HEK293 (cell line): ENCODE data around the gene WDR89.
A peak's percentile ranks its signal among the peaks of the same experiment; 100 is the strongest.

ENCODE experiments used
- CTCF ChIA-PET: fragments of 350-600 bp; formaldehyde crosslinking; extraction: SDS; loops from one replicate; lab custom pipeline; 2021; ENCODE audit warnings: antibody characterized with exemption; lab: Yijun Ruan, JAX
- POLR2A ChIA-PET: fragments of 300-600 bp; formaldehyde crosslinking; extraction: SDS; loops from one replicate; lab custom pipeline; 2020; ENCODE audit warnings: antibody characterized with exemption, inconsistent platforms; lab: Yijun Ruan, JAX
- H3K27ac ChIP-seq: fragments of 200-500 bp; sonication (Bioruptor generic); 2 replicates; pipeline ENCODE4 v1.5.1; 2014; ENCODE audit warnings: low read depth, low read length, control low read depth, inconsistent platforms; ENCODE audit errors: extremely low read depth
- H3K36me3 ChIP-seq, 2 experiments: fragments of 200-500 bp in 1 of 2; sonication (Bioruptor generic) in 1 of 2; 1 replicate in 1 of 2; 2 replicates in 1 of 2; pipeline ENCODE4 v1.5.1; 2014 to 2017; ENCODE audit warnings: inconsistent platforms in 2 of 2, low read length in 2 of 2; ENCODE audit not compliant: control insufficient read depth in 2 of 2, insufficient read depth in 1 of 2
- H3K4me1 ChIP-seq: fragments of 200-500 bp; sonication (Bioruptor generic); 2 replicates; pipeline ENCODE4 v1.5.1; 2014; ENCODE audit warnings: mild to moderate bottlenecking, low read length, inconsistent platforms; ENCODE audit not compliant: control insufficient read depth, insufficient read depth
- H3K4me3 ChIP-seq: 2 replicates; pipeline ENCODE4 v1.5.1; 2011; ENCODE audit warnings: low read depth, mild to moderate bottlenecking, control low read depth, low read length, moderate library complexity
- H3K9me3 ChIP-seq: fragments of 200-500 bp; sonication (Bioruptor generic); 2 replicates; pipeline ENCODE4 v1.5.1; 2014; ENCODE audit warnings: low read depth, low read length, inconsistent platforms; ENCODE audit not compliant: control insufficient read depth, insufficient read depth
- HOXD13 ChIP-seq: sonication (generic); formaldehyde crosslinking; IDR thresholded peaks from 2 replicates; pipeline ENCODE4 v1.8.0; 2022; ENCODE audit warnings: missing genetic modification reagents, borderline replicate concordance
- IKZF3 ChIP-seq: fragments of 450-650 bp; IDR thresholded peaks from 2 replicates; pipeline ENCODE4 v1.5.0; 2018; ENCODE audit warnings: missing biosample characterization, mild to moderate bottlenecking, missing genetic modification characterization, moderate library complexity
- OVOL3 ChIP-seq: fragments of 450-650 bp; formaldehyde crosslinking; IDR thresholded peaks from 2 replicates; pipeline ENCODE4 v1.5.1; 2016; ENCODE audit warnings: missing biosample characterization, missing genetic modification characterization
- ZBTB11 ChIP-seq: fragments of 450-650 bp; formaldehyde crosslinking; conservative IDR thresholded peaks from 2 replicates; pipeline ENCODE4 v1.5.1; 2016; ENCODE audit warnings: low read depth, missing biosample characterization, missing genetic modification characterization
- ZBTB20 ChIP-seq: fragments of 450-650 bp; formaldehyde crosslinking; IDR thresholded peaks from 2 replicates; pipeline ENCODE4 v1.5.1; 2016; ENCODE audit warnings: missing biosample characterization, missing genetic modification characterization
- ZBTB49 ChIP-seq: fragments of 450-650 bp; formaldehyde crosslinking; IDR thresholded peaks from 2 replicates; pipeline ENCODE4 v1.5.1; 2016; ENCODE audit warnings: missing biosample characterization, missing genetic modification characterization, low read depth
- ZBTB6 ChIP-seq: fragments of 450-650 bp; formaldehyde crosslinking; IDR thresholded peaks from 2 replicates; pipeline ENCODE4 v1.5.1; 2017; ENCODE audit warnings: missing biosample characterization, missing genetic modification characterization
- ZFP69B ChIP-seq: fragments of 450-650 bp; formaldehyde crosslinking; IDR thresholded peaks from 2 replicates; pipeline ENCODE4 v1.5.1; 2016; ENCODE audit warnings: missing biosample characterization, missing genetic modification characterization
- ZNF211 ChIP-seq: fragments of 450-650 bp; formaldehyde crosslinking; IDR thresholded peaks from 2 replicates; pipeline ENCODE4 v1.5.1; 2016; ENCODE audit warnings: low read depth, missing biosample characterization, missing genetic modification characterization
- ZNF223 ChIP-seq: fragments of 450-650 bp; formaldehyde crosslinking; IDR thresholded peaks from 2 replicates; pipeline ENCODE4 v1.5.1; 2016; ENCODE audit warnings: missing biosample characterization, missing genetic modification characterization
- ZNF266 ChIP-seq: fragments of 450-650 bp; formaldehyde crosslinking; IDR thresholded peaks from 2 replicates; pipeline ENCODE4 v1.5.1; 2016; ENCODE audit warnings: missing biosample characterization, missing genetic modification characterization, low read depth
- ZNF324 ChIP-seq: fragments of 450-650 bp; formaldehyde crosslinking; IDR thresholded peaks from 2 replicates; pipeline ENCODE4 v1.5.1; 2016; ENCODE audit warnings: missing biosample characterization, missing genetic modification characterization
- ZNF423 ChIP-seq: fragments of 450-650 bp; formaldehyde crosslinking; IDR thresholded peaks from 2 replicates; pipeline ENCODE4 v1.5.1; 2016; ENCODE audit warnings: missing biosample characterization, missing genetic modification characterization
- ZNF623 ChIP-seq: fragments of 450-650 bp; formaldehyde crosslinking; IDR thresholded peaks from 2 replicates; pipeline ENCODE4 v1.5.1; 2016; ENCODE audit warnings: missing biosample characterization, missing genetic modification characterization
- ZNF645 ChIP-seq: fragments of 450-650 bp; formaldehyde crosslinking; IDR thresholded peaks from 2 replicates; pipeline ENCODE4; 2016; ENCODE audit warnings: missing biosample characterization, missing genetic modification characterization
- ZNF677 ChIP-seq: fragments of 450-650 bp; IDR thresholded peaks from 2 replicates; pipeline ENCODE4 v1.5.0; 2018; ENCODE audit warnings: missing biosample characterization, mild to moderate bottlenecking, missing genetic modification characterization, moderate library complexity
- ZNF837 ChIP-seq: fragments of 450-650 bp; formaldehyde crosslinking; IDR thresholded peaks from 2 replicates; pipeline ENCODE4 v1.5.1; 2016; ENCODE audit warnings: missing biosample characterization, missing genetic modification characterization
- TF ChIP-seq, protein P1 (sequence below): fragments of 450-650 bp; formaldehyde crosslinking; IDR thresholded peaks from 2 replicates; pipeline ENCODE4 v1.5.1; 2017; ENCODE audit warnings: missing biosample characterization, missing genetic modification characterization

WDR89 gene

DNA sequence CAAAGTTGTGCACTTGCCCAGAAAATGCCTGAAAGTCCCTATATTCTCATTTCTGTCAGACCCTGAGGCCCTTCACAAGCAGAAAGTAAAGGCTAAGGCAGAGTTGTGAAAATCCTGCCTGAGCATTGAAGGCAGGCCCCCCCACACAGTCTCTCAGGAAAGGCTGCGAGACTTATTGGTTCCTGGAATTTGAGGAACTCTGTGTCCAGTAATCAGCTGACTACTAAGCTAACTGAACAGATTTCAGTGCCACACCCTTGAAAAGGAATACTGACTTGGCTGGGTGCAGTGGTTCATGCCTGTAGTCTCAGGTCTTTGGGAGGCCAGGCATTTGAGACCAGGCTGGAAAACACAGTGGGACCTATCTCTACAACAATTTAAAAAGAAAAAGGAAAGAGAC lies 77.4 kb downstream of the WDR89 start:
- TF ChIP-seq ZNF266 (tag by site-specific recombination) (no peak), ZFP69B (no peak), ZNF324 (tag by site-specific recombination) (no peak), ZNF837 (no peak), ZNF623 (tag by site-specific recombination) (no peak), ZBTB20 (tag by site-specific recombination) (no peak), ZNF645 (tag by site-specific recombination) (no peak), OVOL3 (no peak), ZNF211 (tag by site-specific recombination) (no peak), ZBTB6 (tag by site-specific recombination) (no peak), IKZF3 (tag by site-specific recombination) (no peak), ZNF423 (tag by site-specific recombination) (no peak), HOXD13 (CRISPR knock-in tag) (no peak), ZNF223 (tag by site-specific recombination) (no peak), ZBTB49 (tag by site-specific recombination) (no peak)
- POLR2A ChIA-PET, result no interaction called here
- Histone ChIP-seq H3K36me3 (no peaks in the 10 kb centered on the region), H3K4me3 (no peak overlapping the region), H3K9me3 (no peaks in the 10 kb centered on the region), H3K4me1 (peaks cover 5% of the 10 kb centered on the region), H3K27ac (no peak overlapping the region)
- CTCF ChIA-PET, result no interaction called here

GRCh38 chr14:63563370-63564026 lies 78.2 kb downstream of the WDR89 start:
- Histone ChIP-seq H3K9me3 (no peaks in the 10 kb centered on the region), H3K4me3 (no peak overlapping the region), H3K27ac (no peak overlapping the region), H3K36me3 (no peaks in the 10 kb centered on the region), H3K4me1 (peaks cover 5% of the 10 kb centered on the region)
- ChIA-PET POLR2A (no interaction called here), CTCF (no interaction called here)
- TF ChIP-seq ZBTB11 (no peak), ZNF677 (tag by site-specific recombination) (peak; percentile 99)
- TF ChIP-seq, protein P1, sequence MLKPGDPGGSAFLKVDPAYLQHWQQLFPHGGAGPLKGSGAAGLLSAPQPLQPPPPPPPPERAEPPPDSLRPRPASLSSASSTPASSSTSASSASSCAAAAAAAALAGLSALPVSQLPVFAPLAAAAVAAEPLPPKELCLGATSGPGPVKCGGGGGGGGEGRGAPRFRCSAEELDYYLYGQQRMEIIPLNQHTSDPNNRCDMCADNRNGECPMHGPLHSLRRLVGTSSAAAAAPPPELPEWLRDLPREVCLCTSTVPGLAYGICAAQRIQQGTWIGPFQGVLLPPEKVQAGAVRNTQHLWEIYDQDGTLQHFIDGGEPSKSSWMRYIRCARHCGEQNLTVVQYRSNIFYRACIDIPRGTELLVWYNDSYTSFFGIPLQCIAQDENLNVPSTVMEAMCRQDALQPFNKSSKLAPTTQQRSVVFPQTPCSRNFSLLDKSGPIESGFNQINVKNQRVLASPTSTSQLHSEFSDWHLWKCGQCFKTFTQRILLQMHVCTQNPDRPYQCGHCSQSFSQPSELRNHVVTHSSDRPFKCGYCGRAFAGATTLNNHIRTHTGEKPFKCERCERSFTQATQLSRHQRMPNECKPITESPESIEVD (tag by site-specific recombination), result 0 out of 2 replicates have a peak, but pooled peaks have one; percentile 16
